Measurements from ENCODE around the gene MAEA. TPM values are rescaled to one million over a fixed set of nuclear protein-coding genes. Genes with fewer than 3 reads are reported as not detected.

MAEA gene
- total and polyA plus RNA-seq, 2 of the 8 experiments (the other 6 are each of a cell fraction or from before 2014, with no cell fraction given): 75.8 to 133 TPM

DNA sequence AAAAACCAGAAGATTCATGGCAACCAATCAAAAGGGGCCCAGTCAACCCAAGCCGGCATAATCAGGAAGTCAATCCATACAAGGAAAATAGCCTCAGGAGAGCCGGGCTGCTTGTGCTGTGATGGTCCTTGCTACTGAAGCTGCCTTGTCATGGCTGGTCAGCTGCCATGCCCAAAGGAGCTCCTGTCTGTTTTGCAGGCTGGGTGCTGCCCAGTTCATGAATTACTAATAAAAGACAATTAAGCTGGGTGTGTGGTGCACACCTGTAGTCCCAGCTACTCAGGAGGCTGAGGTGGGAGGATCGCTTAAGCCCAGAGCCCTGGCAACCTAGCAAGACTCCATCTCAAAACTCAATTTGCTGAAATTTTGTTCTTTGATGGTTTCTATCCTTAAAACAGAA is 24.7 kb upstream of the MAEA start:
- Histone ChIP-seq H3K36me3 (ENCODE audit: control insufficient read depth in 2 of 4, insufficient read depth in 4 of 4, low read length in 3 of 4) (no peaks in the 10 kb centered on the region), H2AFZ (ENCODE audit: low read length) (no peak overlapping the region), H3K23me2 (ENCODE audit: low read depth, low read length) (no peaks in the 10 kb centered on the region), H2BK12ac (ENCODE audit: low read depth, low read length) (no peak overlapping the region), H3K56ac (replicated peaks; ENCODE audit: insufficient read length, low read depth, low read length) (no peak overlapping the region), H4K5ac (ENCODE audit: insufficient read length, low read depth, low read length) (no peak overlapping the region), H3K9me3 (ENCODE audit: insufficient read depth in 2 of 2, low read depth in 1 of 2, low read length in 1 of 2) (peaks cover 13 to 14% of the 10 kb centered on the region in 2 experiments; a peak in 3 of 4 replicates), H3K4me3 (ENCODE audit: extremely low read depth in 1 of 4, insufficient read depth in 2 of 4, low read depth in 3 of 4, low read length in 4 of 4) (no peak overlapping the region), H3K27me3 (replicated peaks in 1 of 4; ENCODE audit: control insufficient read depth in 3 of 4, extremely low read depth in 1 of 4, insufficient read depth in 3 of 4, low read length in 3 of 4) (no peaks in the 10 kb centered on the region), H3K4me2 (ENCODE audit: insufficient read depth in 1 of 2, low read depth in 2 of 2, low read length in 2 of 2) (no peak overlapping the region), H3K4ac (replicated peaks; ENCODE audit: insufficient read length, low read depth, low read length) (no peak overlapping the region), H2AK5ac (ENCODE audit: low read depth, low read length) (no peak overlapping the region), H3K23ac (ENCODE audit: insufficient read length) (no peak overlapping the region), H3K27ac (ENCODE audit: low read depth, low read length) (no peak overlapping the region), H3K14ac (ENCODE audit: insufficient read length) (no peak overlapping the region), H4K8ac (ENCODE audit: extremely low read depth, insufficient read depth, low read length) (no peak overlapping the region), H2BK20ac (ENCODE audit: low read length) (no peak overlapping the region), H2BK5ac (ENCODE audit: low read depth, low read length) (no peak overlapping the region), H3K18ac (ENCODE audit: extremely low read depth, low read length) (no peak overlapping the region), H2BK15ac (ENCODE audit: low read length) (no peak overlapping the region), H4K91ac (replicated peaks; ENCODE audit: insufficient read length, low read length) (no peak overlapping the region), H2BK120ac (replicated peaks; ENCODE audit: low read depth, low read length) (no peak overlapping the region), H3K79me1 (ENCODE audit: low read depth, low read length) (no peaks in the 10 kb centered on the region; the same call in 1 of the 2 replicates), H4K20me1 (replicated peaks in 1 of 2; ENCODE audit: control insufficient read depth in 1 of 2, insufficient read depth in 2 of 2, low read length in 2 of 2) (no peaks in the 10 kb centered on the region), H3K79me2 (ENCODE audit: control insufficient read depth in 1 of 2, insufficient read depth in 2 of 2, low read length in 2 of 2) (no peaks in the 10 kb centered on the region), H3K4me1 (replicated peaks in 1 of 4; ENCODE audit: control insufficient read depth in 3 of 4, insufficient read depth in 4 of 4, low read length in 3 of 4) (peaks cover 0 to 2% (median 0%) of the 10 kb centered on the region in 4 experiments; a peak in 1 of 7 replicates), H3K9ac (replicated peaks in 1 of 4; ENCODE audit: extremely low read depth in 1 of 4, low read depth in 3 of 4, low read length in 3 of 4) (no peak overlapping the region)
- 87% methylated on average over 3 of the region's 3 CpGs; no CpG with 5 or more reads in 1 of the 2 experiments for WGBS, 2 experiments (ENCODE audit: extremely low coverage in 1 of 2, insufficient coverage in 1 of 2, insufficient read length in 1 of 2, insufficient replicate concordance in 2 of 2, low coverage in 1 of 2, low lambda C conversion rate in 2 of 2, missing lambda C conversion rate in 1 of 2)
- no peak for TF ChIP-seq FOSL1 (IDR thresholded peaks at IDR 0.05; ENCODE audit: insufficient read depth, low read depth, low read length)
- no peak for TF ChIP-seq USF2 (IDR thresholded peaks at IDR 0.05; ENCODE audit: low read length)
- DNase-seq (ENCODE audit: low read depth in 1 of 2, low spot score in 2 of 2) (no peak), FAIRE-seq (no peak)
- POLR2A ChIA-PET (ENCODE audit: partially characterized antibody): interaction anchor here (0.6 to 1.6 kb wide), 2 partner anchors 10 to 486 kb away, joined by 3 to 4 read pairs; no protein-coding TSS in a partner anchor
- CTCF ChIA-PET (ENCODE audit: partially characterized antibody): interaction anchor here (0.6 to 1.9 kb wide), 4 partner anchors 23 to 374 kb away, joined by 3 to 7 read pairs (median 3); no protein-coding TSS in a partner anchor

All from H1 (cell line).